A549 (cell line): ENCODE data around the gene TMEM145. TPM values are rescaled to one million over a fixed set of nuclear protein-coding genes. Genes with fewer than 3 reads are reported as not detected.

Experiments
- ATAC-seq, 2 experiments: fragments of 200-7000 bp in 1 of 2; fragments of >200 bp in 1 of 2; cut with Nextera tagmentation in 1 of 2; cut with Tn5 transposase in 1 of 2; 3 replicates each; pipeline versions ENCODE4 v1.8.0 to v1.9.1; 2018 to 2020; ENCODE audit warnings: mild to moderate bottlenecking in 1 of 2, moderate library complexity in 1 of 2
- CTCF ChIA-PET: fragments of 300-600 bp; sonication (Branson Sonifier 250); formaldehyde crosslinking; extraction: SDS; loops from one replicate; lab custom pipeline; 2021; ENCODE audit warnings: antibody characterized with exemption, inconsistent platforms; lab: Yijun Ruan, JAX
- POLR2A ChIA-PET: fragments of 350-600 bp; formaldehyde crosslinking; extraction: SDS; loops from one replicate; lab custom pipeline; 2021; ENCODE audit warnings: antibody characterized with exemption, inconsistent platforms; lab: Yijun Ruan, JAX
- DNase-seq, 2 experiments: peaks; one replicate each; pipeline versions ENCODE4 v3.0.0 to v3.0.0-alpha.2; 2011 to 2016; ENCODE audit warnings: low read depth in 1 of 2, low spot score in 1 of 2
- FAIRE-seq: peaks from 2 replicates; lab custom pipeline; 2011; peaks lifted over from hg19 to GRCh38; lab: Jason Lieb, UNC
- H3K27ac ChIP-seq, 2 experiments: fragments of >200 bp; sonication (Bioruptor Twin); formaldehyde crosslinking; 3 replicates each; pipeline ENCODE4 v1.5.1; 2016 to 2017
- H3K4me1 ChIP-seq: fragments of >200 bp; sonication (Bioruptor Twin); formaldehyde crosslinking; 3 replicates; pipeline ENCODE4 v1.6.1; 2016
- H3K4me2 ChIP-seq: fragments of >200 bp; sonication (Bioruptor Twin); formaldehyde crosslinking; 3 replicates; pipeline ENCODE4 v1.6.1; 2016
- H3K4me3 ChIP-seq: fragments of >200 bp; sonication (Bioruptor Twin); formaldehyde crosslinking; 3 replicates; pipeline ENCODE4 v1.5.1; 2016
- H3K9me3 ChIP-seq: fragments of >200 bp; sonication (Bioruptor Twin); formaldehyde crosslinking; 3 replicates; pipeline ENCODE4 v1.6.1; 2016
- CHD2 ChIP-seq: fragments of 150-350 bp; IDR thresholded peaks from 2 replicates; pipeline ENCODE4 v1.6.1; 2014; ENCODE audit warnings: low read length; ENCODE audit not compliant: partially characterized antibody
- HOXB5 ChIP-seq: fragments of 250-450 bp; sonication (Bioruptor Pico); IDR thresholded peaks from 2 replicates; pipeline ENCODE4 v1.5.0; 2020; ENCODE audit warnings: mild to moderate bottlenecking, moderate library complexity
- JUN ChIP-seq, 2 experiments: fragments of >200 bp; sonication (Bioruptor Twin); formaldehyde crosslinking; IDR thresholded peaks; 2 replicates in 1 of 2; 3 replicates in 1 of 2; pipeline ENCODE4 v1.6.1; 2016 to 2017
- KDM1A ChIP-seq: fragments of 200-600 bp; sonication (generic); IDR thresholded peaks from 2 replicates; pipeline ENCODE4 v1.6.1; 2016; ENCODE audit warnings: low read depth, mild to moderate bottlenecking
- NPAS2 ChIP-seq: fragments of 250-450 bp; sonication (Bioruptor Pico); IDR thresholded peaks from 2 replicates; pipeline ENCODE4 v1.8.0; 2022; ENCODE audit warnings: mild to moderate bottlenecking, moderate library complexity, borderline replicate concordance
- RAD21 ChIP-seq, 2 experiments: fragments of >200 bp in 1 of 2; sonication (Bioruptor Twin) in 1 of 2; formaldehyde crosslinking in 1 of 2; IDR thresholded peaks in 1 of 2; conservative IDR thresholded peaks in 1 of 2; 2 replicates in 1 of 2; 3 replicates in 1 of 2; pipeline ENCODE4 v1.6.1; 2012 to 2018; ENCODE audit warnings: inconsistent platforms in 1 of 2
- RNF2 ChIP-seq: fragments of 200-600 bp; sonication (generic); IDR thresholded peaks from 2 replicates; pipeline ENCODE4 v1.6.1; 2016; ENCODE audit warnings: low read depth, mild to moderate bottlenecking, antibody characterized with exemption, moderate library complexity, borderline replicate concordance
- WGBS: methylation state at CpG from one replicate; pipeline ENCODE4 v1.1.6; 2017; ENCODE audit errors: missing lambda C conversion rate; 5-methylcytosine and 5-hydroxymethylcytosine counted together
- polyA plus RNA-seq, 4 experiments: library from polyadenylated mRNA; depleted of rRNA in 3 of 4; stranded (reverse); fragments of >200 nt; fragmentation: RNase III in 1 of 4; extraction: RNeasy Plus Mini Kit Qiagen cat#74134 plus additional on column Dnase treatment in 1 of 4; gene quantifications; 2 replicates in 3 of 4; 3 replicates in 1 of 4; pipeline ENCODE4 v1.2.3, GENCODE V29; 2011 to 2017
- TF ChIP-seq, protein P1 (sequence below): IDR thresholded peaks from 2 replicates; pipeline ENCODE4 v1.6.1; 2012
- TF ChIP-seq, protein P2 (sequence below): fragments of >200 bp; sonication (Bioruptor Twin); formaldehyde crosslinking; IDR thresholded peaks from 2 replicates; pipeline ENCODE4 v1.6.1; 2016
- TF ChIP-seq, protein P3 (sequence below): IDR thresholded peaks from 2 replicates; pipeline ENCODE4 v1.6.1; 2012; ENCODE audit warnings: low read depth, borderline replicate concordance
- TF ChIP-seq, protein P4 (sequence below): fragments of 200-600 bp; sonication (generic); IDR thresholded peaks from 2 replicates; pipeline ENCODE4 v1.6.1; 2016; ENCODE audit warnings: antibody characterized with exemption, mild to moderate bottlenecking, moderate library complexity

TMEM145 gene
- polyA plus RNA-seq, 2 of the 4 experiments (the other 2 are of a cell fraction), result 0.71 to 3.6 TPM

DNA sequence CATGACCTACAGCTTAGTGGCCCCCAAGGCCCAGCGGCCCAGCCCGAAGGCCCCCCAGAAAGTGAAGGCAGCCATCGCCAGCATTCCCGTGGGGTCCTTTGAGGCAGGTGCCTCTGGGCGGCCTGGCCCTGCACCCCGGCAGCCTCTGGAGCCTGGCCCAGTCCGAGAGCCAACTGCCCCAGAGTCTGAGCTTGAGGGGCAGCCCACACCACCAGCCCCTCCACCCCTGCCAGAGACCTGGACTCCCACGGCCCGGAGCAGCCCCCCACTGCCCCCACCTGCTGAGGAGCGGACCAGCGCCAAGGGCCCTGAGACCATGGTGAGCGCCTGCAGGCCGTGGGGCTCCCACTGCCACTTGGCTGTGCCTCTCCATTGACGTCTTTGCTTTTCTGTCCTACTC lies 20.1 kb upstream of the TMEM145 start:
- no peak overlapping the region for H3K27ac ChIP-seq
- TF ChIP-seq RAD21 (conservative IDR thresholded peaks at IDR 0.05 in 1 of 2, IDR thresholded peaks at IDR 0.05 in 1 of 2) (no peak), JUN (IDR thresholded peaks at IDR 0.05) (peak in 1 of 2 experiments; percentile 23; a peak in 1 of 5 replicates)
- FAIRE-seq, result no peak
- no peak overlapping the region for H3K4me2 ChIP-seq
- peaks cover 8% of the 10 kb centered on the region for H3K4me1 ChIP-seq
- CTCF ChIA-PET, result interaction anchor here (0.7 to 23.7 kb wide), 13 partner anchors 7 to 191 kb away, joined by 3 to 616 read pairs (median 6); partner anchors contain the start of genes GSK3A, PAFAH1B3, POU2F2 and PRR19
- DNase-seq, result no peak
- no peaks in the 10 kb centered on the region for H3K9me3 ChIP-seq
- ATAC-seq, result no peak
- POLR2A ChIA-PET, result interaction anchor here (1.5 kb wide), 1 partner anchor 9 kb away, joined by 4 read pairs; the partner anchor contains the start of genes PAFAH1B3 and PRR19
- WGBS, result 97% methylated on average over 14 of the region's 14 CpGs
- no peak overlapping the region for H3K4me3 ChIP-seq

DNA sequence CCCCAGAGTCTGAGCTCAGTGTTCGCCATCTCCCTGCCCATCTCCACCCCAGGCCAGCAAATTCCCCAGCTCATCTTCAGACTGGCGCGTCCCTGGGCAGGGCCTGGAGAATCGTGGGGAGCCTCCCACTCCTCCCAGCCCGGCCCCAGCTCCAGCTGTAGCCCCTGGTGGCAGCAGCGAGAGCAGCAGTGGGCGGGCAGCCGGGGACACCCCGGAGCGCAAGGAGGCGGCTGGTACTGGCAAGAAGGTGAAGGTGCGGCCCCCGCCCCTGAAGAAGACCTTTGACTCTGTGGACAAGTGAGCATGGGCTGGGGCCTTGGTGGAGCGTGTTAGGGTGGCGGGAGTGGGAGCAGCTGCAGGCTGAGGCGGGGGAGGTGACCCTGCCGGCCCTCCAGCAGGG lies 19.6 kb upstream of the TMEM145 start:
- WGBS, result 84% methylated on average over 17 of the region's 17 CpGs
- DNase-seq, result no peak
- peak; percentile 15 to 49; a peak in 3 of 6 replicates for ATAC-seq
- no peak for TF ChIP-seq CHD2
- TF ChIP-seq, protein P1, sequence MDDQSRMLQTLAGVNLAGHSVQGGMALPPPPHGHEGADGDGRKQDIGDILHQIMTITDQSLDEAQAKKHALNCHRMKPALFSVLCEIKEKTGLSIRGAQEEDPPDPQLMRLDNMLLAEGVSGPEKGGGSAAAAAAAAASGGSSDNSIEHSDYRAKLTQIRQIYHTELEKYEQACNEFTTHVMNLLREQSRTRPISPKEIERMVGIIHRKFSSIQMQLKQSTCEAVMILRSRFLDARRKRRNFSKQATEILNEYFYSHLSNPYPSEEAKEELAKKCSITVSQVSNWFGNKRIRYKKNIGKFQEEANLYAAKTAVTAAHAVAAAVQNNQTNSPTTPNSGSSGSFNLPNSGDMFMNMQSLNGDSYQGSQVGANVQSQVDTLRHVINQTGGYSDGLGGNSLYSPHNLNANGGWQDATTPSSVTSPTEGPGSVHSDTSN, result 0 out of 2 replicates have a peak, but pooled peaks have one; percentile 13
- no peak overlapping the region for H3K4me3 ChIP-seq
- POLR2A ChIA-PET, result interaction anchor here (1.5 kb wide), 1 partner anchor 9 kb away, joined by 4 read pairs; the partner anchor contains the start of genes PAFAH1B3 and PRR19
- CTCF ChIA-PET, result interaction anchor here (0.6 to 23.7 kb wide), 16 partner anchors 3 to 190 kb away, joined by 3 to 616 read pairs (median 5); partner anchors contain the start of genes GSK3A, PAFAH1B3, POU2F2 and PRR19
- H3K27ac ChIP-seq, result no peak overlapping the region
- H3K4me2 ChIP-seq, result no peak overlapping the region
- H3K9me3 ChIP-seq, result no peaks in the 10 kb centered on the region
- H3K4me1 ChIP-seq, result peaks cover 8% of the 10 kb centered on the region
- no peak for FAIRE-seq

DNA sequence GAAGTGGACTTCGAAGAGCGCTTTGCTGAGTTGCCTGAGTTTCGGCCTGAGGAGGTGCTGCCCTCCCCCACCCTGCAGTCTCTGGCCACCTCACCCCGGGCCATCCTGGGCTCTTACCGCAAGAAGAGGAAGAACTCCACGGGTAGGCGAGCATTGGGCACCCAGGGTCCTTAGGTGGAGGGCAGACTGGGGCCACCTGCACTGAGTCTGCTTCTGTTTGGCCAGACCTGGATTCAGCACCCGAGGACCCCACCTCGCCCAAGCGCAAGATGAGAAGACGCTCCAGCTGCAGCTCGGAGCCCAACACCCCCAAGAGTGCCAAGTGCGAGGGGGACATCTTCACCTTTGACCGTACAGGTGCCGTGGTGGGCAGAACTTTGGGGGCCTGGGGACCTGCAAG lies 19.2 kb upstream of the TMEM145 start:
- no peak for DNase-seq
- WGBS, result 91% methylated on average over 15 of the region's 15 CpGs
- no peak for FAIRE-seq
- no peak overlapping the region for H3K4me2 ChIP-seq
- H3K4me3 ChIP-seq, result no peak overlapping the region
- ChIA-PET CTCF (interaction anchor here (0.6 to 23.7 kb wide), 17 partner anchors 4 to 185 kb away, joined by 3 to 616 read pairs (median 6); partner anchors contain the start of genes GSK3A, PAFAH1B3, POU2F2 and PRR19), POLR2A (interaction anchor here (1.5 kb wide), 1 partner anchor 8 kb away, joined by 4 read pairs; the partner anchor contains the start of genes PAFAH1B3 and PRR19)
- peaks cover 8% of the 10 kb centered on the region for H3K4me1 ChIP-seq
- TF ChIP-seq KDM1A, result no peak
- TF ChIP-seq NPAS2 (CRISPR knock-in tag), result no peak
- H3K9me3 ChIP-seq, result no peaks in the 10 kb centered on the region
- H3K27ac ChIP-seq, result no peak overlapping the region
- no peak for ATAC-seq

DNA sequence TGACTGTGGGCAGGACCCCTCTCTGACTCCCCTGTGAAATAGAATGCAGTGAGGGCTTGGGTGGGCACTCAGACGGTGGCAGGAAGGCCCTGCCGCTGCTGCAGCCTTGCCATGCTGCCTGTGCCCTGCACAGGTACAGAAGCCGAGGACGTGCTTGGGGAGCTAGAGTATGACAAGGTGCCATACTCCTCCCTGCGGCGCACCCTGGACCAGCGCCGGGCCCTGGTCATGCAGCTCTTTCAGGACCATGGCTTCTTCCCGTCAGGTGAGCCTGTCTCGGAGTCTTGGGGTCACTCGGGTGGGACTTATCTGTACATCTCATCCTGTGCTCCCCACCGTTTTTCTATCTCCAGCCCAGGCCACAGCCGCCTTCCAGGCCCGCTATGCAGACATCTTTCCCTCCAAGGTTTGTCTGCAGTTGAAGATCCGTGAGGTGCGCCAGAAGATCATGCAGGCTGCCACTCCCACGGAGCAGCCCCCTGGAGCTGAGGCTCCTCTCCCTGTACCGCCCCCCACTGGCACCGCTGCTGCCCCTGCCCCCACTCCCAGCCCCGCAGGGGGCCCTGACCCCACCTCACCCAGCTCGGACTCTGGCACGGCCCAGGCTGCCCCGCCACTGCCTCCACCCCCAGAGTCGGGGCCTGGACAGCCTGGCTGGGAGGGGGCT lies 18.5 kb upstream of the TMEM145 start:
- Histone ChIP-seq H3K9me3 (no peaks in the 10 kb centered on the region), H3K4me2 (no peak overlapping the region), H3K4me1 (peaks cover 8% of the 10 kb centered on the region), H3K27ac (no peak overlapping the region), H3K4me3 (no peak overlapping the region)
- FAIRE-seq (no peak), ATAC-seq (no peak), DNase-seq (no peak)
- ChIA-PET POLR2A (no interaction called here), CTCF (interaction anchor here (0.9 to 23.7 kb wide), 20 partner anchors 4 to 186 kb away, joined by 3 to 616 read pairs (median 8); partner anchors contain the start of genes GSK3A, PAFAH1B3, POU2F2 and PRR19)
- WGBS, result 88% methylated on average over 22 of the region's 24 CpGs
- no peak for TF ChIP-seq RNF2
- TF ChIP-seq, protein P1, result no peak
- TF ChIP-seq, protein P2, sequence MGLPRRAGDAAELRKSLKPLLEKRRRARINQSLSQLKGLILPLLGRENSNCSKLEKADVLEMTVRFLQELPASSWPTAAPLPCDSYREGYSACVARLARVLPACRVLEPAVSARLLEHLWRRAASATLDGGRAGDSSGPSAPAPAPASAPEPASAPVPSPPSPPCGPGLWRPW, result no peak
- TF ChIP-seq, protein P3, sequence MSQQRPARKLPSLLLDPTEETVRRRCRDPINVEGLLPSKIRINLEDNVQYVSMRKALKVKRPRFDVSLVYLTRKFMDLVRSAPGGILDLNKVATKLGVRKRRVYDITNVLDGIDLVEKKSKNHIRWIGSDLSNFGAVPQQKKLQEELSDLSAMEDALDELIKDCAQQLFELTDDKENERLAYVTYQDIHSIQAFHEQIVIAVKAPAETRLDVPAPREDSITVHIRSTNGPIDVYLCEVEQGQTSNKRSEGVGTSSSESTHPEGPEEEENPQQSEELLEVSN, result no peak
- TF ChIP-seq, protein P4, sequence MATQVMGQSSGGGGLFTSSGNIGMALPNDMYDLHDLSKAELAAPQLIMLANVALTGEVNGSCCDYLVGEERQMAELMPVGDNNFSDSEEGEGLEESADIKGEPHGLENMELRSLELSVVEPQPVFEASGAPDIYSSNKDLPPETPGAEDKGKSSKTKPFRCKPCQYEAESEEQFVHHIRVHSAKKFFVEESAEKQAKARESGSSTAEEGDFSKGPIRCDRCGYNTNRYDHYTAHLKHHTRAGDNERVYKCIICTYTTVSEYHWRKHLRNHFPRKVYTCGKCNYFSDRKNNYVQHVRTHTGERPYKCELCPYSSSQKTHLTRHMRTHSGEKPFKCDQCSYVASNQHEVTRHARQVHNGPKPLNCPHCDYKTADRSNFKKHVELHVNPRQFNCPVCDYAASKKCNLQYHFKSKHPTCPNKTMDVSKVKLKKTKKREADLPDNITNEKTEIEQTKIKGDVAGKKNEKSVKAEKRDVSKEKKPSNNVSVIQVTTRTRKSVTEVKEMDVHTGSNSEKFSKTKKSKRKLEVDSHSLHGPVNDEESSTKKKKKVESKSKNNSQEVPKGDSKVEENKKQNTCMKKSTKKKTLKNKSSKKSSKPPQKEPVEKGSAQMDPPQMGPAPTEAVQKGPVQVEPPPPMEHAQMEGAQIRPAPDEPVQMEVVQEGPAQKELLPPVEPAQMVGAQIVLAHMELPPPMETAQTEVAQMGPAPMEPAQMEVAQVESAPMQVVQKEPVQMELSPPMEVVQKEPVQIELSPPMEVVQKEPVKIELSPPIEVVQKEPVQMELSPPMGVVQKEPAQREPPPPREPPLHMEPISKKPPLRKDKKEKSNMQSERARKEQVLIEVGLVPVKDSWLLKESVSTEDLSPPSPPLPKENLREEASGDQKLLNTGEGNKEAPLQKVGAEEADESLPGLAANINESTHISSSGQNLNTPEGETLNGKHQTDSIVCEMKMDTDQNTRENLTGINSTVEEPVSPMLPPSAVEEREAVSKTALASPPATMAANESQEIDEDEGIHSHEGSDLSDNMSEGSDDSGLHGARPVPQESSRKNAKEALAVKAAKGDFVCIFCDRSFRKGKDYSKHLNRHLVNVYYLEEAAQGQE, result no peak
- TF ChIP-seq HOXB5, result no peak
- TF ChIP-seq JUN (IDR thresholded peaks at IDR 0.05), result 0 out of 5 replicates have a peak, but pooled peaks of 1 of the 2 experiments have one; percentile 3
